ENCODE data around the gene CDH13.

CDH13 gene

GRCh38 chr16:83589576-83589975 lies 962.8 kb downstream of the CDH13 start:
- FAIRE-seq = no peak
- no peak for DNase-seq (ENCODE audit: low spot score)

GRCh38 chr16:83592778-83593177 lies 966.0 kb downstream of the CDH13 start:
- FAIRE-seq = no peak
- DNase-seq (ENCODE audit: low spot score) = no peak

- FAIRE-seq (no peak), DNase-seq (ENCODE audit: low spot score) (no peak)
Observed at GRCh38 chr16:83599789-83600462, 973.2 kb downstream of the CDH13 start.

- DNase-seq (ENCODE audit: low spot score) (no peak), FAIRE-seq (no peak)
Observed at GRCh38 chr16:83602761-83603722, 976.3 kb downstream of the CDH13 start.

GRCh38 chr16:83603723-83604570 lies 977.2 kb downstream of the CDH13 start:
- FAIRE-seq (no peak), DNase-seq (ENCODE audit: low spot score) (no peak)

GRCh38 chr16:83606486-83607030 lies 979.8 kb downstream of the CDH13 start:
- FAIRE-seq (peak; percentile 20), DNase-seq (ENCODE audit: low spot score) (peak; percentile 32)

- DNase-seq (ENCODE audit: low spot score) (no peak), FAIRE-seq (no peak)
Observed at GRCh38 chr16:83609178-83609577, 982.4 kb downstream of the CDH13 start.

- FAIRE-seq (no peak), DNase-seq (ENCODE audit: low spot score) (no peak)
Observed at GRCh38 chr16:83615141-83615952, 988.6 kb downstream of the CDH13 start.

GRCh38 chr16:83615953-83616350 lies 989.2 kb downstream of the CDH13 start:
- FAIRE-seq = no peak
- no peak for DNase-seq (ENCODE audit: low spot score)

GRCh38 chr16:83619381-83620150 lies 992.8 kb downstream of the CDH13 start:
- DNase-seq (ENCODE audit: low spot score) (peak; percentile 22), FAIRE-seq (no peak)

- no peak for FAIRE-seq
- no peak for DNase-seq (ENCODE audit: low spot score)
Observed at GRCh38 chr16:83622010-83622409, 995.2 kb downstream of the CDH13 start.

- DNase-seq (ENCODE audit: low spot score) (no peak), FAIRE-seq (no peak)
Observed at GRCh38 chr16:83623091-83623730, 996.4 kb downstream of the CDH13 start.

- FAIRE-seq = no peak
- DNase-seq (ENCODE audit: low spot score) = no peak
Observed at GRCh38 chr16:83623892-83624291, 997.1 kb downstream of the CDH13 start.

- DNase-seq (ENCODE audit: low spot score) (no peak), FAIRE-seq (no peak)
Observed at GRCh38 chr16:83624429-83625120, 997.8 kb downstream of the CDH13 start.

GRCh38 chr16:83626204-83626603 lies 999.4 kb downstream of the CDH13 start:
- DNase-seq (ENCODE audit: low spot score) = no peak
- FAIRE-seq = no peak

GRCh38 chr16:83626676-83627075 lies 999.9 kb downstream of the CDH13 start:
- DNase-seq (ENCODE audit: low spot score) (no peak), FAIRE-seq (no peak)

- no peak for FAIRE-seq
- no peak for DNase-seq (ENCODE audit: low spot score)
Observed at GRCh38 chr16:83627996-83628395, 1001.2 kb downstream of the CDH13 start.

- DNase-seq (ENCODE audit: low spot score) = no peak
- no peak for FAIRE-seq
Observed at GRCh38 chr16:83629426-83629825, 1002.7 kb downstream of the CDH13 start.

- FAIRE-seq (no peak), DNase-seq (ENCODE audit: low spot score) (no peak)
Observed at GRCh38 chr16:83629836-83630235, 1003.1 kb downstream of the CDH13 start.

All from urothelium cell line (cell line).